K562 (cell line): ENCODE measurements around the gene STOML3. TPM values are rescaled to one million over a fixed set of nuclear protein-coding genes. Genes with fewer than 3 reads are reported as not detected.

ENCODE experiments used
- ATAC-seq: fragments of 200-7000 bp; cut with Tn5 transposase; 3 replicates; pipeline ENCODE4 v1.9.1; 2020; ENCODE audit warnings: moderate library complexity
- BruUV-seq: library from RNA; stranded (reverse); fragments of 400-500 nt; replicated peaks from 2 replicates; lab custom pipeline; 2021; lab: Mats Ljungman, UMichigan
- CTCF ChIA-PET: fragments of 300-600 bp; formaldehyde crosslinking; extraction: SDS; loops from one replicate; lab custom pipeline; 2021; ENCODE audit warnings: low intra/inter-chr PET ratio; lab: Yijun Ruan, JAX
- POLR2A ChIA-PET: fragments of 300-600, 350-650 bp; sonication (Branson Sonifier 250); formaldehyde crosslinking; extraction: SDS; loops from one replicate; lab custom pipeline; 2021; ENCODE audit warnings: antibody characterized with exemption, inconsistent platforms; lab: Yijun Ruan, JAX
- DNase-seq, 4 experiments: peaks; one replicate each; pipeline versions ENCODE4 v3.0.0 to v3.0.0-alpha.2; 2011 to 2018; ENCODE audit warnings: low spot score in 3 of 4, mixed read lengths in 3 of 4; ENCODE audit errors: extremely low read depth in 1 of 4
- FAIRE-seq: peaks from 2 replicates; lab custom pipeline; 2011; peaks lifted over from hg19 to GRCh38; lab: Jason Lieb, UNC
- H2AFZ ChIP-seq: 2 replicates; pipeline ENCODE4 v1.6.0; 2011; ENCODE audit warnings: low read depth, low read length, control low read depth, inconsistent platforms
- H3K27ac ChIP-seq: fragments of 200-600 bp; 3 replicates; pipeline ENCODE4 v1.8.0; 2011; ENCODE audit warnings: low read depth, mild to moderate bottlenecking, control low read depth, inconsistent platforms, low read length, moderate library complexity, mixed read lengths; ENCODE audit errors: extremely low read depth
- H3K27me3 ChIP-seq, 2 experiments: fragments of 300-600 bp in 1 of 2; 2 replicates in 1 of 2; 3 replicates in 1 of 2; pipeline versions ENCODE4 v1.6.0 to v1.8.0; 2011; ENCODE audit warnings: inconsistent platforms in 2 of 2, low read length in 2 of 2, mild to moderate bottlenecking in 1 of 2, mixed read lengths in 1 of 2, moderate library complexity in 1 of 2; ENCODE audit not compliant: control insufficient read depth in 2 of 2, insufficient read depth in 2 of 2
- H3K36me3 ChIP-seq: fragments of 300-600 bp; 3 replicates; pipeline ENCODE4 v1.8.0; 2011; ENCODE audit warnings: mild to moderate bottlenecking, low read length, inconsistent platforms; ENCODE audit not compliant: control insufficient read depth, insufficient read depth
- H3K4me1 ChIP-seq, 2 experiments: fragments of 200-600 bp in 1 of 2; replicated peaks in 1 of 2; 2 replicates in 1 of 2; 3 replicates in 1 of 2; pipeline versions ENCODE4 v1.5.1 to v1.8.0; 2011; ENCODE audit warnings: inconsistent platforms in 2 of 2, low read length in 2 of 2, mild to moderate bottlenecking in 1 of 2, mixed read lengths in 1 of 2, moderate library complexity in 1 of 2; ENCODE audit not compliant: control insufficient read depth in 2 of 2, insufficient read depth in 2 of 2
- H3K4me2 ChIP-seq: 2 replicates; pipeline ENCODE4 v1.6.1; 2011; ENCODE audit warnings: low read length, control low read depth, inconsistent platforms, mixed read lengths; ENCODE audit not compliant: insufficient read depth
- H3K4me3 ChIP-seq: fragments of 200-600 bp; sonication (generic), shearing (Covaris generic); 2 replicates; pipeline ENCODE4 v1.5.1; 2016; ENCODE audit warnings: control low read depth, inconsistent platforms
- H3K79me2 ChIP-seq: fragments of 200-600 bp; 3 replicates; pipeline ENCODE4 v1.8.0; 2011; ENCODE audit warnings: low read length, inconsistent platforms; ENCODE audit not compliant: control insufficient read depth, insufficient read depth
- H3K9ac ChIP-seq, 2 experiments: 2 replicates each; pipeline versions ENCODE4 v1.6.0 to v1.6.1; 2011; ENCODE audit warnings: low read depth in 2 of 2, low read length in 2 of 2, control low read depth in 1 of 2, inconsistent platforms in 1 of 2, mild to moderate bottlenecking in 1 of 2, mixed read lengths in 1 of 2; ENCODE audit not compliant: insufficient read depth in 1 of 2
- H3K9me1 ChIP-seq: one replicate; pipeline ENCODE4 v1.6.0; 2011; ENCODE audit warnings: inconsistent platforms, mild to moderate bottlenecking, low read length, moderate library complexity; ENCODE audit not compliant: control insufficient read depth, insufficient read depth
- H3K9me3 ChIP-seq: replicated peaks from 2 replicates; pipeline ENCODE4 v1.5.1; 2011; ENCODE audit warnings: low read depth, low read length, inconsistent platforms; ENCODE audit not compliant: control insufficient read depth, insufficient read depth
- H4K20me1 ChIP-seq: replicated peaks from 2 replicates; pipeline ENCODE4 v1.6.1; 2011; ENCODE audit warnings: low read length, inconsistent platforms, mixed read lengths; ENCODE audit not compliant: control insufficient read depth, insufficient read depth
- GTF2E2 ChIP-seq: fragments of 200-800 bp; sonication (Bioruptor generic); IDR thresholded peaks from 2 replicates; pipeline ENCODE4 v1.6.1; 2016; ENCODE audit warnings: missing genetic modification characterization, missing compliant biosample characterization
- HDGF ChIP-seq: fragments of 450-650 bp; IDR thresholded peaks from 2 replicates; pipeline ENCODE4 v1.6.1; 2016
- PHF8 ChIP-seq: fragments of 200-600 bp; sonication (generic); IDR thresholded peaks from 2 replicates; pipeline ENCODE4 v1.6.1; 2012; ENCODE audit warnings: mixed run types, mild to moderate bottlenecking, inconsistent platforms, low read length, moderate library complexity, borderline replicate concordance
- RAD51 ChIP-seq: fragments of 450-650 bp; IDR thresholded peaks from 2 replicates; pipeline ENCODE4 v1.7.1; 2016; ENCODE audit warnings: low read depth, mild to moderate bottlenecking, borderline replicate concordance
- ZNF165 ChIP-seq: fragments of 250-450 bp; sonication (Bioruptor Pico); IDR thresholded peaks from 2 replicates; pipeline ENCODE4 v1.4.0; 2020; ENCODE audit warnings: borderline replicate concordance
- ZNF311 ChIP-seq: fragments of 250-450 bp; sonication (Bioruptor Pico); IDR thresholded peaks from 2 replicates; pipeline ENCODE4 v1.4.0; 2020; ENCODE audit warnings: mild to moderate bottlenecking, moderate library complexity
- WGBS: fragments of 100-300 bp; shearing (Covaris generic); methylation state at CpG from one replicate; pipeline ENCODE4 v1.1.6; 2016; ENCODE audit warnings: low coverage, mixed read lengths; ENCODE audit not compliant: insufficient coverage; ENCODE audit errors: missing lambda C conversion rate; 5-methylcytosine and 5-hydroxymethylcytosine counted together
- in situ Hi-C: fragments of 300-500 bp; cut with MboI; formaldehyde crosslinking; loops from 4 replicates; pipeline ENCODE4 v1.15.0; 2018; ENCODE audit warnings: inconsistent platforms, mixed read lengths
- intact Hi-C: fragments of 100-400 bp; cut with micrococcal nuclease; formaldehyde crosslinking; loops from 2 replicates; pipeline ENCODE4 v1.14.2; 2022
- polyA plus RNA-seq, 8 experiments: library from polyadenylated mRNA; depleted of rRNA in 4 of 8; stranded (reverse) in 5 of 8; unstranded in 3 of 8; fragments of >200 nt; fragmentation: Nextera tagmentation in 2 of 8; fragmentation: Illumina TruSeq in 1 of 8; extraction: Ambion mirVana in 2 of 8; extraction: Trizol in 1 of 8; gene quantifications; 2 replicates each; pipeline versions ENCODE4 v1.2.1 to v1.2.3, GENCODE V29; 2011 to 2014; ENCODE audit warnings: inconsistent platforms in 1 of 8, missing spikeins in 1 of 8
- total RNA-seq, 7 experiments: library from RNA; depleted of rRNA in 6 of 7; stranded (reverse); fragments of >200 nt in 6 of 7; fragmentation: Illumina TruSeq in 2 of 7; extraction: Trizol in 2 of 7; gene quantifications; 2 replicates each; pipeline versions ENCODE4 v1.2.1 to v1.2.3, GENCODE V29; 2011 to 2021; ENCODE audit warnings: low replicate concordance in 1 of 7
- TF ChIP-seq, protein P1 (sequence below): IDR thresholded peaks from 2 replicates; pipeline ENCODE4 v1.6.1; 2012; ENCODE audit warnings: low read depth, low read length, improper control_type of control experiment, borderline replicate concordance
- TF ChIP-seq, protein P2 (sequence below): fragments of 450-650 bp; IDR thresholded peaks from 2 replicates; pipeline ENCODE4 v1.6.1; 2016; ENCODE audit warnings: low read depth
- TF ChIP-seq, protein P3 (sequence below), 2 experiments: IDR thresholded peaks; 2 replicates each; pipeline ENCODE4 v1.6.1; 2011; ENCODE audit warnings: borderline replicate concordance in 1 of 2, control low read depth in 1 of 2, low read depth in 1 of 2, low read length in 1 of 2, mild to moderate bottlenecking in 1 of 2, mixed read lengths in 1 of 2, moderate library complexity in 1 of 2; ENCODE audit not compliant: insufficient read depth in 1 of 2, insufficient read length in 1 of 2, poor library complexity in 1 of 2, severe bottlenecking in 1 of 2; ENCODE audit errors: extremely low read depth in 1 of 2

STOML3 gene
- total and polyA plus RNA-seq, 9 of the 15 experiments (the other 6 are each of a cell fraction or from before 2014, with no cell fraction given): 0.04 TPM; not detected in 8

DNA sequence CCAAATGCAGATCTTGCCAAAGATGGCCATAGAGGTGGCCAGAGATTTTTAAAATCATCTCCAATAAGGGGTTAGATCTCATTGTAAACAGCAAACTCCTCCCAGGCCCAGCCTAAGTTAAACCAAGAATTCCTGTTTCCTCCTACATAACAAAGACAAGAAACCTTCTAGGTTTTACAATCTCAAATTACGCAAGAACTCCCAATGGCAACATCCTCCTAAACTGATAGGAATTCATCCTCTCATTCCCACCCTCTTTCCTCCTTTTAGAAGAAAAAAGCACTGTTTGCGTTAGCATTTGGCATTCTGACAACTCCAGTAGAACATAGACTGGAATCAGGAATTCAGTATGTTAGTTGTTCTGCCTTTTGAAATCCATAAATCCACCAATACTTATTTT lies 32.7 kb upstream of the STOML3 start:
- Histone ChIP-seq H3K4me2 (no peak overlapping the region), H3K27me3 (no peaks in the 10 kb centered on the region), H3K36me3 (peaks cover 79% of the 10 kb centered on the region), H3K79me2 (no peaks in the 10 kb centered on the region), H3K9me1 (no peaks in the 10 kb centered on the region), H3K27ac (no peak overlapping the region), H4K20me1 (no peaks in the 10 kb centered on the region), H3K9ac (no peak overlapping the region), H3K4me1 (no peaks in the 10 kb centered on the region), H3K9me3 (no peaks in the 10 kb centered on the region), H3K4me3 (no peak overlapping the region), H2AFZ (no peak overlapping the region)
- intact Hi-C loops: no loop called here
- ChIA-PET CTCF (no interaction called here), POLR2A (interaction anchor here (1.7 kb wide), 1 partner anchor 14 kb away, joined by 4 read pairs; the partner anchor contains the start of gene PROSER1)
- 100% methylated on average over 2 of the region's 2 CpGs for WGBS
- no TSS peak for BruUV-seq
- FAIRE-seq (no peak), DNase-seq (no peak), ATAC-seq (no peak)
- in situ Hi-C loops: no loop called here
- TF ChIP-seq, protein P1, sequence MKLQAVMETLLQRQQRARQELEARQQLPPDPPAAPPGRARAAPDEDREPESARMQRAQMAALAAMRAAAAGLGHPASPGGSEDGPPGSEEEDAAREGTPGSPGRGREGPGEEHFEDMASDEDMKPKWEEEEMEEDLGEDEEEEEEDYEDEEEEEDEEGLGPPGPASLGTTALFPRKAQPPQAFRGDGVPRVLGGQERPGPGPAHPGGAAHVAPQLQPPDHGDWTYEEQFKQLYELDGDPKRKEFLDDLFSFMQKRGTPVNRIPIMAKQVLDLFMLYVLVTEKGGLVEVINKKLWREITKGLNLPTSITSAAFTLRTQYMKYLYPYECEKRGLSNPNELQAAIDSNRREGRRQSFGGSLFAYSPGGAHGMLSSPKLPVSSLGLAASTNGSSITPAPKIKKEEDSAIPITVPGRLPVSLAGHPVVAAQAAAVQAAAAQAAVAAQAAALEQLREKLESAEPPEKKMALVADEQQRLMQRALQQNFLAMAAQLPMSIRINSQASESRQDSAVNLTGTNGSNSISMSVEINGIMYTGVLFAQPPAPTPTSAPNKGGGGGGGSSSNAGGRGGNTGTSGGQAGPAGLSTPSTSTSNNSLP: no peak
- TF ChIP-seq PHF8: no peak
- TF ChIP-seq ZNF165 (CRISPR knock-in tag): no peak
- no peak for TF ChIP-seq GTF2E2 (tag)
- no peak for TF ChIP-seq HDGF
- TF ChIP-seq, protein P2, sequence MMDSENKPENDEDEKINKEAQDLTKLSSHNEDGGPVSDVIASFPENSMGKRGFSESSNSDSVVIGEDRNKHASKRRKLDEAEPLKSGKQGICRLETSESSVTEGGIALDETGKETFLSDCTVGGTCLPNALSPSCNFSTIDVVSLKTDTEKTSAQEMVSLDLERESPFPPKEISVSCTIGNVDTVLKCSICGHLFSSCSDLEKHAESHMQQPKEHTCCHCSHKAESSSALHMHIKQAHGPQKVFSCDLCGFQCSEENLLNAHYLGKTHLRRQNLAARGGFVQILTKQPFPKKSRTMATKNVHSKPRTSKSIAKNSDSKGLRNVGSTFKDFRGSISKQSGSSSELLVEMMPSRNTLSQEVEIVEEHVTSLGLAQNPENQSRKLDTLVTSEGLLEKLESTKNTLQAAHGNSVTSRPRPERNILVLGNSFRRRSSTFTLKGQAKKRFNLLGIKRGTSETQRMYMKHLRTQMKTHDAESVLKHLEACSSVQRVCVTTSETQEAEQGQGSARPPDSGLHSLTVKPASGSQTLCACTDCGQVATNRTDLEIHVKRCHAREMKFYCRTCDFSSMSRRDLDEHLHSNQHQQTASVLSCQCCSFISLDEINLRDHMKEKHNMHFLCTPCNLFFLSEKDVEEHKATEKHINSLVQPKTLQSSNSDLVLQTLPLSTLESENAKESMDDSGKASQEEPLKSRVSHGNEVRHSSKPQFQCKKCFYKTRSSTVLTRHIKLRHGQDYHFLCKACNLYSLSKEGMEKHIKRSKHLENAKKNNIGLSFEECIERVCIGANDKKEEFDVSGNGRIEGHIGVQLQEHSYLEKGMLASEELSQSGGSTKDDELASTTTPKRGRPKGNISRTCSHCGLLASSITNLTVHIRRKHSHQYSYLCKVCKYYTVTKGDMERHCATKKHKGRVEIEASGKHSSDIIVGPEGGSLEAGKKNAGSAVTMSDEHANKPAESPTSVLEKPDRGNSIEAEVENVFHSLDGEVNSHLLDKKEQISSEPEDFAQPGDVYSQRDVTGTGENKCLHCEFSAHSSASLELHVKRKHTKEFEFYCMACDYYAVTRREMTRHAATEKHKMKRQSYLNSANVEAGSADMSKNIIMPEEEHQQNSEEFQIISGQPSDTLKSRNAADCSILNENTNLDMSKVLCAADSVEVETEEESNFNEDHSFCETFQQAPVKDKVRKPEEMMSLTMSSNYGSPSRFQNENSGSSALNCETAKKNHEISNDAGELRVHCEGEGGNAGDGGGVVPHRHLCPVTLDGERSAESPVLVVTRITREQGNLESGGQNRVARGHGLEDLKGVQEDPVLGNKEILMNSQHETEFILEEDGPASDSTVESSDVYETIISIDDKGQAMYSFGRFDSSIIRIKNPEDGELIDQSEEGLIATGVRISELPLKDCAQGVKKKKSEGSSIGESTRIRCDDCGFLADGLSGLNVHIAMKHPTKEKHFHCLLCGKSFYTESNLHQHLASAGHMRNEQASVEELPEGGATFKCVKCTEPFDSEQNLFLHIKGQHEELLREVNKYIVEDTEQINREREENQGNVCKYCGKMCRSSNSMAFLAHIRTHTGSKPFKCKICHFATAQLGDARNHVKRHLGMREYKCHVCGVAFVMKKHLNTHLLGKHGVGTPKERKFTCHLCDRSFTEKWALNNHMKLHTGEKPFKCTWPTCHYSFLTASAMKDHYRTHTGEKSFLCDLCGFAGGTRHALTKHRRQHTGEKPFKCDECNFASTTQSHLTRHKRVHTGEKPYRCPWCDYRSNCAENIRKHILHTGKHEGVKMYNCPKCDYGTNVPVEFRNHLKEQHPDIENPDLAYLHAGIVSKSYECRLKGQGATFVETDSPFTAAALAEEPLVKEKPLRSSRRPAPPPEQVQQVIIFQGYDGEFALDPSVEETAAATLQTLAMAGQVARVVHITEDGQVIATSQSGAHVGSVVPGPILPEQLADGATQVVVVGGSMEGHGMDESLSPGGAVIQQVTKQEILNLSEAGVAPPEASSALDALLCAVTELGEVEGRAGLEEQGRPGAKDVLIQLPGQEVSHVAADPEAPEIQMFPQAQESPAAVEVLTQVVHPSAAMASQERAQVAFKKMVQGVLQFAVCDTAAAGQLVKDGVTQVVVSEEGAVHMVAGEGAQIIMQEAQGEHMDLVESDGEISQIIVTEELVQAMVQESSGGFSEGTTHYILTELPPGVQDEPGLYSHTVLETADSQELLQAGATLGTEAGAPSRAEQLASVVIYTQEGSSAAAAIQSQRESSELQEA: no peak
- TF ChIP-seq, protein P3, sequence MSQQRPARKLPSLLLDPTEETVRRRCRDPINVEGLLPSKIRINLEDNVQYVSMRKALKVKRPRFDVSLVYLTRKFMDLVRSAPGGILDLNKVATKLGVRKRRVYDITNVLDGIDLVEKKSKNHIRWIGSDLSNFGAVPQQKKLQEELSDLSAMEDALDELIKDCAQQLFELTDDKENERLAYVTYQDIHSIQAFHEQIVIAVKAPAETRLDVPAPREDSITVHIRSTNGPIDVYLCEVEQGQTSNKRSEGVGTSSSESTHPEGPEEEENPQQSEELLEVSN (IDR thresholded peaks at IDR 0.05; ENCODE audit: borderline replicate concordance in 1 of 2, extremely low read depth in 1 of 2, insufficient read depth in 1 of 2, insufficient read length in 1 of 2, low read depth in 1 of 2, low read length in 1 of 2, poor library complexity in 1 of 2, severe bottlenecking in 1 of 2): no peak
- TF ChIP-seq ZNF311: no peak
- TF ChIP-seq RAD51: no peak
